ENCODE results near the gene HSPG2. TPM values are rescaled to one million over a fixed set of nuclear protein-coding genes. Genes with fewer than 3 reads are reported as not detected.

HSPG2 gene
- total RNA-seq, 1 donor from 2014 or later, result 197 TPM

- Mint-ChIP-seq H3K36me3 (ENCODE audit: unreplicated experiment) (peaks cover 27% of the 10 kb centered on the region), H3K27ac (ENCODE audit: unreplicated experiment) (no peak overlapping the region), H3K27me3 (ENCODE audit: unreplicated experiment) (no peaks in the 10 kb centered on the region), H3K4me3 (ENCODE audit: unreplicated experiment) (no peak overlapping the region), H3K4me1 (ENCODE audit: unreplicated experiment) (no peaks in the 10 kb centered on the region), H3K9me3 (ENCODE audit: unreplicated experiment) (no peaks in the 10 kb centered on the region)
- DNase-seq (ENCODE audit: extremely low spot score, unreplicated experiment), result no peak
- no peak for TF ChIP-seq CTCF (IDR thresholded peaks at IDR 0.05)
These were observed 54.2 kb downstream of the HSPG2 start for GRCh38 chr1:21882721-21883415.

- Mint-ChIP-seq H3K27me3 (ENCODE audit: unreplicated experiment) (no peaks in the 10 kb centered on the region), H3K27ac (ENCODE audit: unreplicated experiment) (no peak overlapping the region), H3K4me1 (ENCODE audit: unreplicated experiment) (no peaks in the 10 kb centered on the region), H3K4me3 (ENCODE audit: unreplicated experiment) (no peak overlapping the region), H3K36me3 (ENCODE audit: unreplicated experiment) (peaks cover 26% of the 10 kb centered on the region), H3K9me3 (ENCODE audit: unreplicated experiment) (no peaks in the 10 kb centered on the region)
- TF ChIP-seq CTCF (IDR thresholded peaks at IDR 0.05), result no peak
- no peak for DNase-seq (ENCODE audit: extremely low spot score, unreplicated experiment)
These were observed 55.9 kb downstream of the HSPG2 start for GRCh38 chr1:21881250-21881649.

GRCh38 chr1:21880619-21880970 lies 56.5 kb downstream of the HSPG2 start:
- Mint-ChIP-seq H3K36me3 (ENCODE audit: unreplicated experiment) (peaks cover 20% of the 10 kb centered on the region), H3K4me1 (ENCODE audit: unreplicated experiment) (no peaks in the 10 kb centered on the region), H3K4me3 (ENCODE audit: unreplicated experiment) (no peak overlapping the region), H3K27ac (ENCODE audit: unreplicated experiment) (no peak overlapping the region), H3K27me3 (ENCODE audit: unreplicated experiment) (no peaks in the 10 kb centered on the region), H3K9me3 (ENCODE audit: unreplicated experiment) (no peaks in the 10 kb centered on the region)
- TF ChIP-seq CTCF (IDR thresholded peaks at IDR 0.05), result no peak
- no peak for DNase-seq (ENCODE audit: extremely low spot score, unreplicated experiment)

GRCh38 chr1:21879928-21880618 lies 57.0 kb downstream of the HSPG2 start:
- no peak for TF ChIP-seq CTCF (IDR thresholded peaks at IDR 0.05)
- H3K27ac Mint-ChIP-seq (ENCODE audit: unreplicated experiment), result no peak overlapping the region
- peaks cover 14% of the 10 kb centered on the region for H3K36me3 Mint-ChIP-seq (ENCODE audit: unreplicated experiment)
- H3K9me3 Mint-ChIP-seq (ENCODE audit: unreplicated experiment), result no peaks in the 10 kb centered on the region
- no peaks in the 10 kb centered on the region for H3K4me1 Mint-ChIP-seq (ENCODE audit: unreplicated experiment)
- DNase-seq (ENCODE audit: extremely low spot score, unreplicated experiment), result no peak
- no peak overlapping the region for H3K4me3 Mint-ChIP-seq (ENCODE audit: unreplicated experiment)
- no peaks in the 10 kb centered on the region for H3K27me3 Mint-ChIP-seq (ENCODE audit: unreplicated experiment)

- no peaks in the 10 kb centered on the region for H3K27me3 Mint-ChIP-seq (ENCODE audit: unreplicated experiment)
- DNase-seq (ENCODE audit: extremely low spot score, unreplicated experiment), result no peak
- TF ChIP-seq CTCF (IDR thresholded peaks at IDR 0.05), result no peak
- no peak overlapping the region for H3K4me3 Mint-ChIP-seq (ENCODE audit: unreplicated experiment)
- no peaks in the 10 kb centered on the region for H3K4me1 Mint-ChIP-seq (ENCODE audit: unreplicated experiment)
- H3K36me3 Mint-ChIP-seq (ENCODE audit: unreplicated experiment), result peaks cover 14% of the 10 kb centered on the region
- no peaks in the 10 kb centered on the region for H3K9me3 Mint-ChIP-seq (ENCODE audit: unreplicated experiment)
- H3K27ac Mint-ChIP-seq (ENCODE audit: unreplicated experiment), result no peak overlapping the region
These were observed 58.2 kb downstream of the HSPG2 start for GRCh38 chr1:21878840-21879478.
